Activated gamma-delta T cell treated with anti-CD3 and anti-CD28 coated beads, Interleukin-2, amount 50 U/mL, for 16 hours (primary cell): Measurements from ENCODE around the gene IL33.

Experiments used
- DNase-seq: peaks from one replicate; pipeline ENCODE4 v3.0.0-alpha.2; 2020; ENCODE audit warnings: low read depth

IL33 gene

GRCh38 chr9:6304232-6304631 lies 88.6 kb downstream of the IL33 start:
- DNase-seq, result no peak

GRCh38 chr9:6305954-6306563 lies 90.5 kb downstream of the IL33 start:
- no peak for DNase-seq
